H1 (cell line): ENCODE data around the gene HNF4A. TPM values are rescaled to one million over a fixed set of nuclear protein-coding genes. Genes with fewer than 3 reads are reported as not detected.

Experiments used
- CTCF ChIA-PET: fragments of 300-600 bp; sonication (Branson Sonifier 250); formaldehyde crosslinking; loops from one replicate; lab custom pipeline; 2021; ENCODE audit not compliant: partially characterized antibody; lab: Charles Lee
- POLR2A ChIA-PET: fragments of 300-600 bp; sonication (Branson Sonifier 250); formaldehyde crosslinking; loops from one replicate; lab custom pipeline; 2021; ENCODE audit warnings: inconsistent platforms; ENCODE audit not compliant: partially characterized antibody; lab: Charles Lee
- DNase-seq, 2 experiments: peaks; one replicate each; pipeline versions ENCODE4 v3.0.0 to v3.0.0-alpha.2; 2010 to 2022; ENCODE audit warnings: low spot score in 2 of 2, low read depth in 1 of 2, mixed read lengths in 1 of 2
- FAIRE-seq: peaks from 2 replicates; lab custom pipeline; 2011; peaks lifted over from hg19 to GRCh38; lab: Jason Lieb, UNC
- H2AFZ ChIP-seq: 2 replicates; pipeline ENCODE4 v1.8.1; 2012; ENCODE audit warnings: low read length, inconsistent platforms
- H2AK5ac ChIP-seq: 2 replicates; pipeline ENCODE4 v1.6.1; 2013; ENCODE audit warnings: low read depth, low read length
- H2BK120ac ChIP-seq: replicated peaks from 2 replicates; pipeline ENCODE3; 2013; ENCODE audit warnings: low read depth, low read length, inconsistent platforms
- H2BK12ac ChIP-seq: 2 replicates; pipeline ENCODE4 v1.6.1; 2013; ENCODE audit warnings: low read depth, low read length
- H2BK15ac ChIP-seq: 2 replicates; pipeline ENCODE4 v1.6.1; 2013; ENCODE audit warnings: low read length
- H2BK20ac ChIP-seq: 2 replicates; pipeline ENCODE4 v1.6.1; 2013; ENCODE audit warnings: low read length
- H2BK5ac ChIP-seq: 2 replicates; pipeline ENCODE4 v1.6.1; 2013; ENCODE audit warnings: low read depth, low read length
- H3K14ac ChIP-seq: 2 replicates; pipeline ENCODE4 v1.6.1; 2013; ENCODE audit warnings: inconsistent platforms; ENCODE audit not compliant: insufficient read length
- H3K18ac ChIP-seq: 2 replicates; pipeline ENCODE4 v1.6.1; 2013; ENCODE audit warnings: low read length; ENCODE audit errors: extremely low read depth
- H3K23ac ChIP-seq: 2 replicates; pipeline ENCODE4 v1.6.1; 2013; ENCODE audit warnings: inconsistent platforms; ENCODE audit not compliant: insufficient read length
- H3K23me2 ChIP-seq: 2 replicates; pipeline ENCODE4 v1.6.1; 2013; ENCODE audit warnings: low read depth, low read length
- H3K27ac ChIP-seq: 2 replicates; pipeline ENCODE4 v1.6.1; 2011; ENCODE audit warnings: low read depth, low read length, inconsistent platforms
- H3K27me3 ChIP-seq, 4 experiments: replicated peaks in 1 of 4; 1 replicate in 1 of 4; 2 replicates in 3 of 4; pipeline versions ENCODE4 v1.6.1 to v1.8.1; 2011 to 2013; ENCODE audit warnings: low read length in 3 of 4, mild to moderate bottlenecking in 3 of 4, inconsistent platforms in 2 of 4, mixed read lengths in 2 of 4, moderate library complexity in 1 of 4; ENCODE audit not compliant: control insufficient read depth in 3 of 4, insufficient read depth in 3 of 4; ENCODE audit errors: extremely low read depth in 1 of 4
- H3K36me3 ChIP-seq, 4 experiments: 2 replicates each; pipeline versions ENCODE4 v1.6.1 to v1.8.1; 2011 to 2013; ENCODE audit warnings: mild to moderate bottlenecking in 4 of 4, low read length in 3 of 4, moderate library complexity in 2 of 4, control low read depth in 1 of 4, inconsistent platforms in 1 of 4; ENCODE audit not compliant: insufficient read depth in 4 of 4, control insufficient read depth in 2 of 4
- H3K4ac ChIP-seq: replicated peaks from 2 replicates; pipeline ENCODE3; 2013; ENCODE audit warnings: low read length, low read depth, mixed read lengths, inconsistent platforms; ENCODE audit not compliant: insufficient read length
- H3K4me1 ChIP-seq, 4 experiments: replicated peaks in 1 of 4; 1 replicate in 1 of 4; 2 replicates in 3 of 4; pipeline versions ENCODE4 v1.6.1 to v1.8.1; 2011 to 2013; ENCODE audit warnings: low read length in 3 of 4, inconsistent platforms in 2 of 4, mixed read lengths in 1 of 4; ENCODE audit not compliant: insufficient read depth in 4 of 4, control insufficient read depth in 3 of 4
- H3K4me2 ChIP-seq, 2 experiments: 2 replicates each; pipeline versions ENCODE4 v1.6.1 to v1.8.1; 2011 to 2013; ENCODE audit warnings: low read depth in 2 of 2, low read length in 2 of 2, control low read depth in 1 of 2, inconsistent platforms in 1 of 2, mild to moderate bottlenecking in 1 of 2; ENCODE audit not compliant: insufficient read depth in 1 of 2
- H3K4me3 ChIP-seq, 4 experiments: fragments of 200-600, 300-600 bp in 1 of 4; sonication (generic), shearing (Covaris generic), sonication (Bioruptor Twin) in 1 of 4; 2 replicates each; pipeline versions ENCODE4 v1.5.1 to v1.8.1; 2011 to 2016; ENCODE audit warnings: low read length in 4 of 4, low read depth in 3 of 4, control low read depth in 2 of 4, inconsistent platforms in 2 of 4, mild to moderate bottlenecking in 2 of 4, mixed read lengths in 1 of 4, moderate library complexity in 1 of 4; ENCODE audit not compliant: insufficient read depth in 2 of 4; ENCODE audit errors: extremely low read depth in 1 of 4
- H3K56ac ChIP-seq: replicated peaks from 2 replicates; pipeline ENCODE3; 2013; ENCODE audit warnings: low read depth, mild to moderate bottlenecking, mixed read lengths, low read length, inconsistent platforms; ENCODE audit not compliant: insufficient read length
- H3K79me1 ChIP-seq: 2 replicates; pipeline ENCODE4 v1.6.1; 2013; ENCODE audit warnings: low read depth, low read length, control low read depth
- H3K79me2 ChIP-seq, 2 experiments: 2 replicates each; pipeline versions ENCODE4 v1.6.1 to v1.8.1; 2012 to 2013; ENCODE audit warnings: low read length in 2 of 2, mild to moderate bottlenecking in 2 of 2, inconsistent platforms in 1 of 2; ENCODE audit not compliant: insufficient read depth in 2 of 2, control insufficient read depth in 1 of 2
- H3K9ac ChIP-seq, 4 experiments: replicated peaks in 1 of 4; 1 replicate in 1 of 4; 2 replicates in 3 of 4; pipeline versions ENCODE4 v1.6.1 to v1.8.1; 2011 to 2013; ENCODE audit warnings: low read depth in 3 of 4, low read length in 3 of 4, control low read depth in 2 of 4, mild to moderate bottlenecking in 2 of 4, moderate library complexity in 2 of 4, inconsistent platforms in 1 of 4; ENCODE audit errors: extremely low read depth in 1 of 4
- H3K9me3 ChIP-seq, 2 experiments: 2 replicates each; pipeline versions ENCODE4 v1.6.1 to v1.8.1; 2012 to 2013; ENCODE audit warnings: mild to moderate bottlenecking in 2 of 2, moderate library complexity in 2 of 2, control low read depth in 1 of 2, inconsistent platforms in 1 of 2, low read depth in 1 of 2, low read length in 1 of 2, mixed read lengths in 1 of 2; ENCODE audit not compliant: insufficient read depth in 2 of 2
- H4K20me1 ChIP-seq, 2 experiments: replicated peaks in 1 of 2; 2 replicates each; pipeline versions ENCODE3 to v1.8.1; 2011 to 2013; ENCODE audit warnings: inconsistent platforms in 2 of 2, low read length in 2 of 2, mild to moderate bottlenecking in 1 of 2; ENCODE audit not compliant: insufficient read depth in 2 of 2, control insufficient read depth in 1 of 2
- H4K5ac ChIP-seq: 2 replicates; pipeline ENCODE4 v1.6.1; 2013; ENCODE audit warnings: low read length, low read depth, mixed read lengths, inconsistent platforms; ENCODE audit not compliant: insufficient read length
- H4K8ac ChIP-seq: 2 replicates; pipeline ENCODE4 v1.8.0; 2013; ENCODE audit warnings: mild to moderate bottlenecking, moderate library complexity, low read length, inconsistent platforms; ENCODE audit not compliant: insufficient read depth; ENCODE audit errors: extremely low read depth
- H4K91ac ChIP-seq: replicated peaks from 2 replicates; pipeline ENCODE3; 2013; ENCODE audit warnings: low read length, mixed read lengths, inconsistent platforms; ENCODE audit not compliant: insufficient read length
- CBX8 ChIP-seq: fragments of 300-800, 300-1000 bp; sonication (generic); IDR thresholded peaks from 2 replicates; pipeline ENCODE4 v1.7.1; 2016; ENCODE audit warnings: low read depth, low read length, borderline replicate concordance
- CEBPB ChIP-seq: IDR thresholded peaks from 2 replicates; pipeline ENCODE4 v1.6.1; 2012; ENCODE audit warnings: low read depth, low read length
- EP300 ChIP-seq, 2 experiments: IDR thresholded peaks; 1 replicate in 1 of 2; 2 replicates in 1 of 2; pipeline ENCODE4 v1.6.1; 2011 to 2012; ENCODE audit warnings: low read depth in 2 of 2, low read length in 2 of 2, mild to moderate bottlenecking in 2 of 2, borderline replicate concordance in 1 of 2, inconsistent platforms in 1 of 2, moderate library complexity in 1 of 2
- JUND ChIP-seq: IDR thresholded peaks from 2 replicates; pipeline ENCODE4 v1.6.1; 2011; ENCODE audit warnings: mild to moderate bottlenecking, improper control_type of control experiment, low read length
- RBBP5 ChIP-seq: IDR thresholded peaks from 2 replicates; pipeline ENCODE4 v1.7.1; 2012; ENCODE audit warnings: low read depth, mild to moderate bottlenecking, inconsistent platforms, low read length, moderate library complexity, borderline replicate concordance
- WGBS, 2 experiments: shearing (Covaris generic) in 1 of 2; methylation state at CpG; one replicate each; pipeline versions ENCODE4 v1.1.6 to v1.1.7; 2013 to 2015; ENCODE audit warnings: low lambda C conversion rate in 2 of 2, mixed read lengths in 2 of 2, inconsistent platforms in 1 of 2, low coverage in 1 of 2, missing lambda C conversion rate in 1 of 2; ENCODE audit not compliant: insufficient replicate concordance in 2 of 2, insufficient coverage in 1 of 2, insufficient read length in 1 of 2; ENCODE audit errors: extremely low coverage in 1 of 2, missing lambda C conversion rate in 1 of 2; 5-methylcytosine and 5-hydroxymethylcytosine counted together
- polyA plus RNA-seq, 7 experiments: library from polyadenylated mRNA; depleted of rRNA in 3 of 7; stranded (reverse) in 5 of 7; unstranded in 2 of 7; fragments of >200 nt in 5 of 7; fragments of 200-250 nt in 2 of 7; gene quantifications; 1 replicate in 5 of 7; 2 replicates in 1 of 7; 4 replicates in 1 of 7; pipeline versions ENCODE4 v1.2.1 to v1.2.3, GENCODE V29; 2011 to 2013; ENCODE audit warnings: missing spikeins in 2 of 7, mixed read lengths in 2 of 7
- total RNA-seq: library from RNA; stranded (reverse); fragmentation: NEBNext Ultra II Directional; extraction: Animal tissue kit (Norgen Biotek cat#: 25700); gene quantifications from 2 replicates; pipeline ENCODE4 v1.2.1, GENCODE V29; 2021

Gene HNF4A
- total and polyA plus RNA-seq, 2 of the 8 experiments (the other 6 are each of a cell fraction or from before 2014, with no cell fraction given) = 0.03 TPM; not detected in 1

- no peaks in the 10 kb centered on the region for H3K36me3 ChIP-seq
- FAIRE-seq (no peak), DNase-seq (no peak)
- ChIA-PET CTCF (interaction anchor here (0.8 to 3.1 kb wide), 27 partner anchors 8 to 333 kb away, joined by 3 to 33 read pairs (median 5); partner anchors contain the start of gene PKIG), POLR2A (interaction anchor here (0.9 kb wide), 1 partner anchor 147 kb away, joined by 5 read pairs; no protein-coding TSS in a partner anchor)
- no peak overlapping the region for H2BK120ac ChIP-seq
- H3K23me2 ChIP-seq = no peaks in the 10 kb centered on the region
- H3K14ac ChIP-seq = no peak overlapping the region
- H4K5ac ChIP-seq = no peak overlapping the region
- H3K4me3 ChIP-seq = no peak overlapping the region
- H3K18ac ChIP-seq = no peak overlapping the region
- H3K4me1 ChIP-seq = no peaks in the 10 kb centered on the region
- H3K56ac ChIP-seq = no peak overlapping the region
- TF ChIP-seq CBX8 = no peak
- no peak for TF ChIP-seq CEBPB
- TF ChIP-seq RBBP5 = no peak
- no peak for TF ChIP-seq EP300 (IDR thresholded peaks at IDR 0.05; ENCODE audit: borderline replicate concordance in 1 of 2, low read depth in 2 of 2, low read length in 2 of 2)
- no peak for TF ChIP-seq JUND
- H2BK20ac ChIP-seq = no peak overlapping the region
- H3K27me3 ChIP-seq = no peaks in the 10 kb centered on the region
- no peak overlapping the region for H2BK15ac ChIP-seq
- no peaks in the 10 kb centered on the region for H4K20me1 ChIP-seq
- 94% methylated on average over 6 of the region's 7 CpGs; no CpG with 5 or more reads in 1 of the 2 experiments for WGBS, 2 experiments
- no peak overlapping the region for H3K9ac ChIP-seq
- H3K79me1 ChIP-seq = no peaks in the 10 kb centered on the region
- H2BK5ac ChIP-seq = no peak overlapping the region
- no peak overlapping the region for H3K4me2 ChIP-seq
- no peak overlapping the region for H2AK5ac ChIP-seq
- no peak overlapping the region for H3K4ac ChIP-seq
- no peak overlapping the region for H2AFZ ChIP-seq
- no peaks in the 10 kb centered on the region for H3K79me2 ChIP-seq
- H4K8ac ChIP-seq = no peak overlapping the region
- no peak overlapping the region for H3K27ac ChIP-seq
- H4K91ac ChIP-seq = no peak overlapping the region
- no peaks in the 10 kb centered on the region for H3K9me3 ChIP-seq
- H2BK12ac ChIP-seq = no peak overlapping the region
- H3K23ac ChIP-seq = no peak overlapping the region
Measured at GRCh38 chr20:44449864-44450263, 94.4 kb downstream of the HNF4A start.
